Peyer's patch (tissue), 4 donors: ENCODE measurements around the gene IKZF4. TPM values are rescaled to one million over a fixed set of nuclear protein-coding genes. Genes with fewer than 3 reads are reported as not detected.
A peak's percentile ranks its signal among the peaks of the same experiment; 100 is the strongest.

Source experiments
- DNase-seq, 3 donors: peaks; one replicate each; pipeline ENCODE4 v3.0.0-alpha.2; 2017 to 2019
- H3K27ac ChIP-seq, 4 donors: fragments of 200-600 bp; sonication (generic); one replicate each; pipeline ENCODE4 v1.5.1; 2016 to 2019
- H3K27me3 ChIP-seq, 2 donors: fragments of 200-600 bp; sonication (generic); one replicate each; pipeline ENCODE4 v1.5.1; 2019
- H3K36me3 ChIP-seq, 3 donors: fragments of 200-600 bp; sonication (generic); one replicate each; pipeline ENCODE4 v1.5.1; 2016 to 2019
- H3K4me1 ChIP-seq, 4 donors: fragments of 200-600 bp; sonication (generic); one replicate each; pipeline ENCODE4 v1.5.1; 2016 to 2019
- H3K4me3 ChIP-seq, 4 donors: fragments of 200-600 bp; sonication (generic); 1 replicate in 3 of 4; 2 replicates in 1 of 4; pipeline ENCODE4 v1.5.1; 2016 to 2019; ENCODE audit warnings: mild to moderate bottlenecking in 1 of 4
- H3K9me3 ChIP-seq, 4 donors: fragments of 200-600 bp; sonication (generic); one replicate each; pipeline ENCODE4 v1.5.1; 2016 to 2019; ENCODE audit warnings: mild to moderate bottlenecking in 1 of 4
- CTCF ChIP-seq, 6 experiments: fragments of 450-650 bp in 4 of 6; fragments of 200-600 bp in 2 of 6; sonication (generic) in 1 of 6; IDR thresholded peaks; one replicate each; pipeline ENCODE4 v1.5.1; 2017 to 2019; ENCODE audit warnings: antibody characterized with exemption in 6 of 6, mild to moderate bottlenecking in 3 of 6, moderate library complexity in 1 of 6
- POLR2A ChIP-seq, 2 donors: fragments of 450-650 bp; IDR thresholded peaks; one replicate each; pipeline ENCODE4 v1.5.1; 2017; ENCODE audit warnings: antibody characterized with exemption in 2 of 2, mild to moderate bottlenecking in 2 of 2, moderate library complexity in 2 of 2
- total RNA-seq, 4 donors: library from RNA; depleted of rRNA; stranded (reverse); fragments of >200 nt; gene quantifications; one replicate each; pipeline ENCODE4 v1.1.0, GENCODE V29; 2016

The IKZF4 gene
- total RNA-seq, result 1 to 10 TPM; 2.8 to 7.4 (median 3.6) TPM

DNA sequence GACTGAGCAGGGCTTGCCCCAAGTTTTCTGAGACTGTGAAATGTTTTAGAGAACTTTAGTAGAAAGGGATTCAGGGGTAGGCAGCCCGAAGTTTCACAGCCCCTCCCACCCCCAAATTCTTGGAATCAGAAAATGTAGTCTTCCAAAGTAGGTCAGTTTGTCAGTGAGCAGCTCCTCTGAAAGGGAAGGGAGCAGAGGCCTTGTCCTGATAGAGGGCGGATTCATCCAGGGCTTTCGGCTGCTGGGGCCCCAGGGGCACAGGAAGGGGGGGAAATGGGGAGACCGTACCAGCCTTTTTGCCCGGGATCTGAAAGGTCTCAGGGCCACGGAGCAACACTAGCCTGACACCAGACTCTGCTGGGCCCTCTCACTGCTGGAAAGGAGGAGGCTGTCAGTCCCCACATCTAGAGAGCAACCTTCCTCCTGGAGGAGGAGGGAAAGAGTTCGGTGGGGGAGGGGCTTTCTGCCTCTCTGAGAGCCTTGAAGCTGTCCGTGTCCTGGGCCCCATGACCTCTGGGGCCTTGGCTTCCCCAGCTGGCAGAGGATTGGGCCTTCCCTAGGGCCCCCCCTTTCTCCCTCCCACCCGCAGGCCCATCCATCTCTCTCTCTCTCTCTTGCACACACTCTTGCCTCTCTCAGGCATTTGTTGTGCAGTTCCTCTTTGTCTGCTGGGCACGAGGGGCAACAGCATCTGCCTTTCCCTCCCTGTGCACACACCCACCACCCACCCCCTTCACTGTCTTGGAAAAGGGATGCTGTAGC, at the start of gene IKZF4:
IKZF4 (plus strand) TSS at position 621 of the 762 bp plus-strand sequence. CDS start 451 bp downstream, outside the sequence.
- Histone ChIP-seq H3K36me3 (peaks cover 0 to 9% (median 0%) of the 10 kb centered on the region in 3 donors), H3K27me3 (no peaks in the 10 kb centered on the region), H3K9me3 (no peaks in the 10 kb centered on the region), H3K27ac (peak within 1 kb of the TSS; percentile 43 to 75 (median 62)), H3K4me3 (peak within 1 kb of the TSS; percentile 21 to 36 (median 28)), H3K4me1 (peaks cover 0 to 9% (median 2%) of the 10 kb centered on the region in 4 donors)
- DNase-seq, result peak in 1 of 3 donors; percentile 56
- TF ChIP-seq POLR2A (IDR thresholded peaks at IDR 0.05) (no peak), CTCF (IDR thresholded peaks at IDR 0.05) (no peak)

DNA sequence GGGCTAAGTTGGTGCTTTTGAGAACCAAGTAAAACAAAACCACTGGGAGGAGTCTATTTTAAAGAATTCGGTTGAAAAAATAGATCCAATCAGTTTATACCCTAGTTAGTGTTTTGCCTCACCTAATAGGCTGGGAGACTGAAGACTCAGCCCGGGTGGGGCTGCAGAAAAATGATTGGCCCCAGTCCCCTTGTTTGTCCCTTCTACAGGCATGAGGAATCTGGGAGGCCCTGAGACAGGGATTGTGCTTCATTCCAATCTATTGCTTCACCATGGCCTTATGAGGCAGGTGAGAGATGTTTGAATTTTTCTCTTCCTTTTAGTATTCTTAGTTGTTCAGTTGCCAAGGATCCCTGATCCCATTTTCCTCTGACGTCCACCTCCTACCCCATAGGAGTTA, 48.8 kb upstream of the IKZF4 start:
- peak overlapping the region in 2 of 4 donors; percentile 92 to 97 for H3K27ac ChIP-seq
- no peak for DNase-seq

DNA sequence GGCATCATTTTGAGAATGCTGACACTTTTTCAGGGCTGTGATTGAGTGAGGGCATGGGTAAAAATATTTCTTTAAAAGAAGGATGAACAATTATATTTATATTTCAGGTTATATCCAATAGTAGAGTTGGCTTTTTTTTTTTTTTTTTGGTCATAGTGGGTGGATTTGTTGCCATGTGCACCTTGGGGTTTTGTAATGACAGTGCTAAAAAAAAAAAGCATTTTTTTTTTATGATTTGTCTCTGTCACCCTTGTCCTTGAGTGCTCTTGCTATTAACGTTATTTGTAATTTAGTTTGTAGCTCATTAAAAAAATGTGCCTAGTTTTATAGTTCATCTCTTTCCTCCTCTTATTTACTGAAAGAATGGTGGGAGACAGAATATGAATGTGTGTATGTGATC, 48.4 kb upstream of the IKZF4 start:
- TF ChIP-seq CTCF (IDR thresholded peaks at IDR 0.05), result no peak
- TF ChIP-seq POLR2A (IDR thresholded peaks at IDR 0.05), result no peak
- no peak for DNase-seq
- Histone ChIP-seq H3K9me3 (no peaks in the 10 kb centered on the region), H3K27me3 (no peaks in the 10 kb centered on the region), H3K4me3 (peak overlapping the region; percentile 55 to 67 (median 59)), H3K36me3 (peaks cover 0 to 4% (median 0%) of the 10 kb centered on the region in 3 donors), H3K4me1 (peaks cover 0 to 33% (median 2%) of the 10 kb centered on the region in 4 donors), H3K27ac (peak overlapping the region; percentile 92 to 97 (median 95))

More for the DNA sequence above, 48.8 kb upstream of the IKZF4 start:
- Histone ChIP-seq H3K9me3 (no peaks in the 10 kb centered on the region), H3K27me3 (no peaks in the 10 kb centered on the region), H3K4me3 (no peak overlapping the region), H3K36me3 (peaks cover 0 to 4% (median 0%) of the 10 kb centered on the region in 3 donors), H3K4me1 (peaks cover 0 to 36% (median 2%) of the 10 kb centered on the region in 4 donors)
- no peak for TF ChIP-seq POLR2A (IDR thresholded peaks at IDR 0.05)
- TF ChIP-seq CTCF (IDR thresholded peaks at IDR 0.05), result no peak

DNA sequence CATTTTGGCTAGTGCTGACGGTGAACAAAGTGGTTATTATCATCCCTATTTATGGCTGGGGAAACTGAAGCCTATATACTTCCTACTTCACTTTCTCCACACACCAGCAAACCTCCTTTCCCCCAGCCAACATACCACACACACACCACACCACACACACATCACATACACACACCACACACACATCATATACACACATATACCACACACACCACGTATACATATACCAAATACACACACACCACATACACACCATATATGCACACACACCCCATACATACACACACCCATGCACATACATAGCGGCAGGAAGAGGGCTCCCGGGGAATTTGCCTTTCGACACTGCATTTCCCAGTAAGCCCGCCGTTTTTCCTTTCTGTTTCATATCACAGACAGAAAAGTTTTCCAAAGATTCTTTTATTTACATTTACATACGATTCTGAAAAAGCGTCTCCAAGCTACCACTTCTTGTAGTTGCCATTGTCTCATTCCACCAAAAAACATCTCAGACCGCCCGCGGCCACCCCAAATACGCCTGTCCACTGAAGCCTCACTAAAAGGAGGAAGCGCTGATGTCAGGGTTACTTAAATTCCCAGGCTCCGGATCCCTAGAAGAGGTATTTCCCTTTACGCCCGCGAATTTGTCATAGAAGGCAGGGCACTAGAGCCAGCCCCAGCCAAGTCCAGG, 47.8 kb upstream of the IKZF4 start:
- Histone ChIP-seq H3K36me3 (peaks cover 0 to 4% (median 0%) of the 10 kb centered on the region in 3 donors), H3K27me3 (no peaks in the 10 kb centered on the region), H3K4me3 (peak overlapping the region; percentile 55 to 67 (median 59)), H3K4me1 (peaks cover 0 to 35% (median 2%) of the 10 kb centered on the region in 4 donors), H3K27ac (peak overlapping the region; percentile 92 to 97 (median 95)), H3K9me3 (no peaks in the 10 kb centered on the region)
- peak in 2 of 3 donors; percentile 36 to 55 for DNase-seq
- peak; percentile 72 to 88 for TF ChIP-seq POLR2A (IDR thresholded peaks at IDR 0.05)
- peak in 1 of 6 experiments; percentile 5 for TF ChIP-seq CTCF (IDR thresholded peaks at IDR 0.05)

DNA sequence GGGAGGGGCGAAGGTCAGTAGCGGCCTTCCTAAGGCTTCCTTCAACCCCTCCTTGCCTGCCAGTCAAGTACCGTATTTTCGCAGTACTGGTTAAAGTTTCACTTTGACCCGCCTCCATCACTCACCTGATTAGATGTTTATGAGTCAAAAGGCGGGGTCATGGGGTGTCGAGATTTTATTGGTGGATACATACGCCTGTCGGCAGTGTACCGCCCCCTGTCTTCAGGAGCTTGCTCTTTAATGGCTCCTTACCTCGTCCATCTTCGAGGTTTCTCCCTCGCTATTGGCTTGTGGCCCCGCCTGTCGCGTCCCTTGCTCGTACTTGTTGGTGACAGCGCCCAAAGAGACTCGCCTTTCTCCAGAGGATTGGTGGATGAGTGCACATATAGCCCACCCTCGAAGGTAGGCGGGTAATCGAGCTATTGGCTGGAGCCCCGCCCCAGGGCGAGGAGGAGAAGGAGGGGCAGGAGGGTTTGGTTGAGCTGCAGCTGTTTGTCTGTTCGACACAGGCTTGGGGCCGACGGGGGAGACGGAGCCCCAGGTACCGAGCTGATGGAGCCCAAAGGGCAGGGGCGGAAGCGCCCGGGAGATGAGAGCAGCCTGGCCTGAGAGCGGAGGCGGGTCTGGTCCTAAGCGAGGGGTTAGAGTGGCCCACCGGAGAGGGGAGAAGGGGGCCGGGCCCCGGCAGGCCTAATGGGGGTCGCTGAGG, 47.1 kb upstream of the IKZF4 start, which contains the start of gene RAB5B:
RAB5B (plus strand) TSS at position 480 of the 709 bp plus-strand sequence. CDS start 12,883 bp downstream, outside the sequence.
- no peaks in the 10 kb centered on the region for H3K27me3 ChIP-seq
- peaks cover 0 to 4% (median 0%) of the 10 kb centered on the region in 3 donors for H3K36me3 ChIP-seq
- H3K27ac ChIP-seq, result peak within 1 kb of the TSS; percentile 92 to 98 (median 95)
- peaks cover 0 to 35% (median 2%) of the 10 kb centered on the region in 4 donors for H3K4me1 ChIP-seq
- H3K4me3 ChIP-seq, result peak within 1 kb of the TSS; percentile 71 to 100 (median 95)
- no peaks in the 10 kb centered on the region for H3K9me3 ChIP-seq
- DNase-seq, result peak; percentile 97 to 100 (median 98)
- TF ChIP-seq CTCF (IDR thresholded peaks at IDR 0.05) (peak; percentile 17 to 53 (median 36)), POLR2A (IDR thresholded peaks at IDR 0.05) (peak; percentile 97 to 99)
